Right renal pelvis (tissue), 4 donors: Measurements from ENCODE around the gene TFB1M. TPM values are rescaled to one million over a fixed set of nuclear protein-coding genes. Genes with fewer than 3 reads are reported as not detected.
"Not testable (repeated sequence)": the region's sequence is repeated elsewhere in the genome, so short reads cannot be mapped to it uniquely, and the experiment has no call there.

ENCODE experiments used
- DNase-seq, 4 donors: peaks; one replicate each; pipeline ENCODE4 v3.0.0-alpha.2; 2013; ENCODE audit warnings: low read depth in 4 of 4, low spot score in 3 of 4, missing footprints in 1 of 4
- polyA plus RNA-seq, 4 donors: library from polyadenylated mRNA; unstranded; fragments of 120-200 nt; gene quantifications; one replicate each; pipeline ENCODE4 v1.2.1, GENCODE V29; 2013; ENCODE audit not compliant: insufficient read length in 4 of 4

Gene TFB1M
- polyA plus RNA-seq, 4 donors = 17.4 to 19.5 (median 18.8) TPM

DNA sequence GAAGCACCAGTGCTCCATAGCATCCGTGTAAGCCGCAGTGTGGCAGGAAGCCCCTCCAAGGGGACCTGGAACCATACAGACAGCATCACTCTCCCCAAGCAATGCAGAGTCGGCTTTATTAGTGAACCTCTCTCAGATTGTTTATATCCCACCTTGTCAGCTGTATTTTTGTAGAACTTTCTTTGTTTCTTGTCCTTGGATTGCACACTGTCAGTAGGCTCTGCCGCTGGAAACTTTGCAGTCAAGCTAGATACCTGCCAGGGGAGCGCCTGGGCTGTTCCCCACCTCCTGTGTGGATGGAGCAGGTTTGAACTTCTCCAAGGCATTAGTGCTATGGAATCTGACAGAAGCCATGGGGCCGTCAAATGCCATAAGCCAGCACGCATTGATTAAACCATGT is 69.1 kb downstream of the TFB1M start:
- DNase-seq = no peak

- no peak for DNase-seq
These were observed 69.8 kb downstream of the TFB1M start for GRCh38 chr6:155244434-155244833.

GRCh38 chr6:155241966-155242365 is 72.3 kb downstream of the TFB1M start:
- no peak for DNase-seq

GRCh38 chr6:155240905-155241600 is 73.2 kb downstream of the TFB1M start:
- DNase-seq = no peak

DNA sequence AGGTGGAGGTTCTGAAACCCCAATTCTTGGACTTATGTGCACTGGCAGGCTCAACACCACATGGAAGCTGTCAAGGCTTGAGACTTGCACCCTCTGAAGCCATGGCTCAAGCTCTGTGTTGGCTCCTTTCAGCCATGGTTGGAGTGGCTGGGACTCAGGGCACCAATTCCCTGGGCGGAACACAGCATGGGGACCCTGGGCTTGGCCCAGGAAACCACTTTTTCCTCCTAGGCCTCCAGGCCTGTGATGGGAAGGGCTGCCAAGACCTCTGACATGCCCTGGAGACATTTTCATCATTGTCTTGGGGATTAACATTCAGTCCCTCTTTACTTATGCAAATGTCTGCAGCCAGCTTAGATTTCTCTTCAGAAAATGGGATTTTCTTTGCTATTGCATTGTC is 76.7 kb downstream of the TFB1M start:
- no peak for DNase-seq

DNA sequence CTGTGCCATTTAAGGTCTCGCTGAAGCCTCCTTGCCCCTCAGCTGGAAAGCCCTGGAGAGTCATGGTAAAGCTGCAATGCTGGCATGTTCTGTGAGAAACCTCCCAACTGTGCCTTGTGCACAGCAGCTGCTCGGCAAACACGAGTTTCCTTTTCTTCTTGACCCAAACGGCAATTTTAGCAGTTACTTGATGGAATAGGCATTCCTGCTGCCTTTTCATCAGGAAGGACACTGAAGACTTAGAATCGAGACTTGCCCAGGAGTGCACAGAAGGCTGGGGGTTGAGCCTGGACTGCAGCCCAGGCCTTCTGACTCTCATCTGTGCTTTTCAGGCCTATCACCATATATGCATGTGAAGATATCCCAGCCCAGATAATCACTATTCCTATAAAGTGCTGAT is 79.2 kb downstream of the TFB1M start:
- DNase-seq = no peak

GRCh38 chr6:155234687-155235086 is 79.6 kb downstream of the TFB1M start:
- no peak for DNase-seq

GRCh38 chr6:155234167-155234566 is 80.1 kb downstream of the TFB1M start:
- DNase-seq = no peak

- no peak for DNase-seq
These were observed 81.4 kb downstream of the TFB1M start for GRCh38 chr6:155232848-155233247.

DNA sequence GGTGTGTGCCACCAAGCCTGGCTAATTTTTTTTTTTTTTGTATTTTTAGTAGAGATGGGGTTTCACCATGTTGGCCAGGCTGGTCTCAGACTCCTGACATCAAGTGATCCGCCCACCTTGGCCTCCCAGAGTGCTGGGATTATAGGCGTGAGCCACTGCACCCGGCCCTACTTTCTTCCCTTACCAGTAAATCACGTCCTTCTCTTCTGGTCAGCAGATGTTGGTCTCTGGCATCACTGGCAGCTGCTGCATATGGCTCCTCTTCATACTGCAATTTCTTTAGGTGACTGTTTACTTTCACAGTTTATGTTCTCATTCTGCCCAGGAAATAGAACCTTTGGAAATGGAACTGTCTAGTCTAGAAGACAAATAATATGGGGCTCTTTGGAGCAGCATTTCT is 83.3 kb downstream of the TFB1M start:
- DNase-seq = not testable (repeated sequence)

GRCh38 chr6:155228546-155229166 is 85.6 kb downstream of the TFB1M start:
- DNase-seq = no peak

DNA sequence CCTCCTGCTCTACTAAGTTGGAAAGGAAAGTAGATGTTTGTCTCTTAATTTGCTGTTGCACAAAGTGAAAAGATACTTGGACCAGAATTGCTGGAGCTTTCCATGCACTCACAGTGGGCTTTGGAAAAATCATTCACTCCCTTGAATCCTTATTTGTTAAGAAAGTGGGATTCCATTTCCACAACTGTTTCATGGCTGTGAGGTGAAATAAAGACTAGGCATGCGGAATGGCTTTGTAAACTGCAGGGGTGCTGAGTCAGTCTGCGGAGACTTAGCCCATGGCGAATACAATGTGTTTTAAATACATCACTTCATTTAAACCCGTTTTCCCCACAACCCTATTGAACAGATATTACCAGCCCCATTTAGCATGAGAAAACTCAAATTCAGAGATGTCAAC is 87.2 kb downstream of the TFB1M start:
- no peak for DNase-seq

GRCh38 chr6:155224618-155225017 is 89.7 kb downstream of the TFB1M start:
- no peak for DNase-seq

- no peak for DNase-seq
These were observed 90.4 kb downstream of the TFB1M start for GRCh38 chr6:155223646-155224451.

DNA sequence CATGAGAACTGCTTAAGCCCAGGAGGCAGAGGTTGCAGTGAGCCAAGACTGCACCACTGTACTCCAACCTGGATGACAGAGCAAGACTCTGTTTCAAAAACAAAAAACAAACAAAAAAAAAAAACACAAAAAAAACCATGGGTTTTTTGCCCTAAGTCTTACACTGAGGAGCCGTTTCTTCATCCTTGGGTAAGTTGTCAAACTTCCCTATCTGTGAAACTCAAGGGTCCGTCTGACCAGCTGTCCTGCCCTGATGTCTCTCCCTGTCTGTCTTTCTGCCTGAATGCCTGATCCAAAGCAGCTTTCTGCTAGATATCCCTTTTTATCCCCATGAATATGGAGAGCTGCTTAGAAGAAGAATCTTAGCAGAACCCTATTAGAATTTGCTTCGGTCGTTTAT is 91.8 kb downstream of the TFB1M start:
- DNase-seq = no peak

DNA sequence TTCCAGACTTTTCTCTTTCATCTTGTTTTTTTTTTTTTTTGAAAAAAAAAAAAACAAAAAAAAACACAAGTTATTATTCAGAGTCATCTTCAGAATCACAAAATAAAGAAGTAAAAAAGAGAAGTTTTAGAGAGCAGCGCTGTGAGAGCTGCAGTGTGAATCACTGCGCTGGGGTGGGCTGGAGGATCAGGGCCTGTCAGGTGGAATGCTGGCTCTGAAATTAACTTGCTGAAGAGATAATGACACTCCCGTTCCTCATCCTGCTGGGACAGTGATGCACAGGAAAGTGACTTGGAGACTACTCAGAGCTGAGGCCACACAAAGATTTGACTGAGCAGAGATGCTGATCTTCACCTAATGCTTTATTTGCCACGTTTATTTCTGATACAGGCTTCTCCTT is 93.2 kb downstream of the TFB1M start:
- no peak for DNase-seq

GRCh38 chr6:155219858-155220301 is 94.4 kb downstream of the TFB1M start:
- no peak for DNase-seq

- DNase-seq = no peak
These were observed 95.0 kb downstream of the TFB1M start for GRCh38 chr6:155219299-155219698.

GRCh38 chr6:155218711-155219110 is 95.6 kb downstream of the TFB1M start:
- DNase-seq = not testable (repeated sequence)

DNA sequence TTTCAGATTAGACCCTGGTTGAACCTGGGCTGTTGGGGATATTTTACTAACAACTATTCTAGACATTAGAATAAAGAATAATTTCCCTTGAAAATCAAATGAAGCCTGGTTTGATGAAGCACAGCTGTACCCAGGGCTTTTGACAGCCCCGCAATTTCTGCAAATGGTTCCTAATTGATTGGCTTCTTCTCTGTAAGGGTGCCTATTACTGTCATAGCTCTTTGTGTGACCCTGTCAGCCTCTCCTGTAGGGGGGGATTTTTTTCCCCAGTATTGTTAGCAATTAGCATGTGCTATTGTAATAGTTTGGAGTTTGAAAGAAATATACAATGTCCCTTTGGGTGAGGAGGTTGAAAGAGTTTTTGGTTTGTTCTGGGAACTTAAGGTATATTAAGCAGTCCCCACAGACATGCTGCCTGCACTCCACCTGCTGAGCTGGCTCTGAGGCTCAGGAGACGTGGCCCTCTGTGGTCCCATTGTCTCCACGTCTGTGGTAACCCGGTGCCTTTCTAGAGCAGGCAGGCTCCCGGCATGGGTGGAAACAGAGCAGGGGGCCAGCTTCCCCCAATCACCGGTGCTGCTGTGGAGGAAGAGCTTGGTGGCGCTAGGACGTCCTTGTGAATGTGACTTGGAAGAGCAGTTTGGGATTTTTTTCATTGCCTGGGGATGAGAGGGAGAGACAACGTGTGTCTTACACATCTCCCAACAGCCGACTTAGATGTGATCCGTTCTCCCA is 97.8 kb downstream of the TFB1M start:
- DNase-seq = no peak

GRCh38 chr6:155215906-155216305 is 98.4 kb downstream of the TFB1M start:
- DNase-seq = no peak
